ENCODE measurements around the gene ZNF317. TPM values are rescaled to one million over a fixed set of nuclear protein-coding genes. Genes with fewer than 3 reads are reported as not detected.

ZNF317 gene
- total RNA-seq, 1 donor from 2014 or later, result 17.2 TPM

DNA sequence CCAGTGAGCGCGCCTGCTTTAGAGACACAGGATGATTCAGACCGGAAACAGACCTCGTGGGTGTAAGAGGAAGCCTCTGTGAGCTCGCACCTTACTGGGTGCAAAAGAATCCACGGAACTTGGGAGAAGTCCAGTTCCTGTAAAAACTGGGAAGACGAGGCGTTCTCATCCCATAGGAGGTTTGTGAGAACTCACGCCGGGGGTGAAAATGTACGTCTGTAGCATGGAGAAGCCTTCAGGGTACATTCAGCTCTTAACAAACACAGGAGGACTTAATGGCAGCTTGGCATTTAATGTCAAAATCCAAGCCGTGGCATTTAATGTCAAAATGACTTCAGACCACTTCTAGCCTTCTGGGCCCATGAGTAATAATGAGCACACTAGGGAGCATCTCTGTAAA, 21.2 kb downstream of the ZNF317 start:
- intact Hi-C loops (cut with DNase I), result no loop called here
- no peaks in the 10 kb centered on the region for H3K4me1 ChIP-seq
- no peak overlapping the region for H3K27ac ChIP-seq
- H3K36me3 ChIP-seq, result peaks cover 10 to 96% of the 10 kb centered on the region in 2 donors
- H3K27me3 ChIP-seq, result no peaks in the 10 kb centered on the region
- no peak for TF ChIP-seq POLR2A (IDR thresholded peaks at IDR 0.05)
- no peak overlapping the region for H3K4me3 ChIP-seq
- DNase-seq (ENCODE audit: extremely low spot score in 2 of 2), result no peak
- H3K9me3 ChIP-seq, result no peaks in the 10 kb centered on the region

- no peak overlapping the region for H3K27ac ChIP-seq
- intact Hi-C loops (cut with DNase I), result no loop called here
- no peaks in the 10 kb centered on the region for H3K27me3 ChIP-seq
- no peak overlapping the region for H3K4me3 ChIP-seq
- no peaks in the 10 kb centered on the region for H3K9me3 ChIP-seq
- TF ChIP-seq POLR2A (IDR thresholded peaks at IDR 0.05), result no peak
- TF ChIP-seq POLR2AphosphoS5 (IDR thresholded peaks at IDR 0.05; ENCODE audit: insufficient read depth in 1 of 2, low read depth in 1 of 2), result no peak
- TF ChIP-seq CTCF (IDR thresholded peaks at IDR 0.05), result no peak
- no peaks in the 10 kb centered on the region for H3K4me1 ChIP-seq
- peaks cover 7 to 61% of the 10 kb centered on the region in 2 donors for H3K36me3 ChIP-seq
- DNase-seq (ENCODE audit: extremely low spot score in 2 of 2), result no peak
Observed at GRCh38 chr19:9165261-9165660, 25.1 kb downstream of the ZNF317 start.

DNA sequence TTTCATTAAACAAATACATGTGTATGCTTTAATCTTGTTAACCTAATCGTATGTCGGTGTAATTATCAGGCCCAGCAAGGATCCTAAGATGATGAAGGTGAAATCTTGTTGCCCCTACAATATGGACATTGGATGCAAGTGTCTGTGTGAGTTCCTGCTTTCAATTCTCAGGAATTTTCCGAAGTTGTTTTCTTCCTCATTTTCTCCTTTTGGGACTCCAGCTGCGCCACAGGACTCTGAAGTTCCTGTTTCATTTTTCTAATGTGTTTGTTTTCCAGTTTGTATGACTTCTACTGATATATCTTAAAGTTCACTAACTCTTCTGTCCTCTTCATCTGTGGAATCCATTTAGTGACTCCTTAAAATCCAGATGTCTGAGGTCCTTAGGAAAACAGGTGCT, 26.6 kb downstream of the ZNF317 start:
- intact Hi-C loops (cut with DNase I), result no loop called here
- Histone ChIP-seq H3K27ac (no peak overlapping the region), H3K9me3 (no peaks in the 10 kb centered on the region), H3K4me3 (no peak overlapping the region), H3K36me3 (peaks cover 0 to 45% of the 10 kb centered on the region in 2 donors), H3K4me1 (no peaks in the 10 kb centered on the region), H3K27me3 (no peaks in the 10 kb centered on the region)
- TF ChIP-seq CTCF (IDR thresholded peaks at IDR 0.05), result no peak
- TF ChIP-seq POLR2AphosphoS5 (IDR thresholded peaks at IDR 0.05; ENCODE audit: insufficient read depth in 1 of 2, low read depth in 1 of 2), result no peak
- no peak for TF ChIP-seq POLR2A (IDR thresholded peaks at IDR 0.05)
- DNase-seq (ENCODE audit: extremely low spot score in 2 of 2), result no peak

GRCh38 chr19:9171393-9171991, 31.3 kb downstream of the ZNF317 start:
- TF ChIP-seq POLR2AphosphoS5 (IDR thresholded peaks at IDR 0.05; ENCODE audit: insufficient read depth in 1 of 2, low read depth in 1 of 2), result no peak
- intact Hi-C loops (cut with DNase I), result no loop called here
- H3K4me3 ChIP-seq, result no peak overlapping the region
- DNase-seq (ENCODE audit: extremely low spot score in 2 of 2), result no peak
- no peaks in the 10 kb centered on the region for H3K9me3 ChIP-seq
- H3K27me3 ChIP-seq, result no peaks in the 10 kb centered on the region
- peaks cover 0 to 3% of the 10 kb centered on the region in 2 donors for H3K36me3 ChIP-seq
- H3K27ac ChIP-seq, result no peak overlapping the region
- H3K4me1 ChIP-seq, result no peaks in the 10 kb centered on the region

DNA sequence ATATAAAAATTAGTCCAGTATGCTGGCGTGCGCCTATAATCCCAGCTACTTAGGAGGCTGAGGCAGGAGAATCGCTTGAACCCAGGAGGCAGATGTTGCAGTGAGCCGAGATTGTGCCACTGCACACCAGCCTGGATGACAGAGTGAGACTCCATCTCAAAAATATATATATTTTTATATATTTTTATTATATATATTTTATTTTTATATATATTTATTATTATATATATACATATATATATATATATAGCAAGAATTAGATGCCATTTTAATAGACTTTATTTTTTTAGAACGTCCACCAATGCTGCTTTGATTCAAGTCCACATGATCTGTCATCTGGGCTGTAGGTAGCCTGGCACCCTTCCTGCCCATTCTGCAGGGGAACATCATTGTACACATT, 35.1 kb downstream of the ZNF317 start:
- Histone ChIP-seq H3K27me3 (no peaks in the 10 kb centered on the region), H3K4me3 (no peak overlapping the region), H3K36me3 (no peaks in the 10 kb centered on the region), H3K4me1 (no peaks in the 10 kb centered on the region), H3K27ac (no peak overlapping the region), H3K9me3 (no peaks in the 10 kb centered on the region)
- intact Hi-C loops (cut with DNase I), result no loop called here
- TF ChIP-seq POLR2AphosphoS5 (IDR thresholded peaks at IDR 0.05; ENCODE audit: insufficient read depth in 1 of 2, low read depth in 1 of 2) (no peak), CTCF (IDR thresholded peaks at IDR 0.05) (no peak), POLR2A (IDR thresholded peaks at IDR 0.05) (no peak)
- no peak for DNase-seq (ENCODE audit: extremely low spot score in 2 of 2)

DNA sequence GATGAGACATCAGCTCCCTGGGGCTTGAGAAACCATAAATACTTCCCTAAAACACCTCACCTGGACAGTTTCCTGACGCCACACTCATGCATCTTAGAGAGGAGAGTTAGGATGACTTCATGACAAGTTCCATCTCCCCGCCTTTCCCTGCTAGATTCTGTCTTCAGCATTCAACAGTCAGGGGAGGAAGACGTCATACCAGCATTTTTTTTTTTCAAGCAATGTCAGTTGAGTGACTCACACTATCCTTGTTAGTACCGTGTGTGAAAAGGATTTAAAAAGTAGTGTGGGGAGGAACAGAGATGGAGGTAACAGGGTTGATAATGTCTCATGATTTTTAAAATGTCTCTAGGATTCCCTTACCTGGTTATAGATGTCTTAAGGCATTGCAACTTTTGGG, 38.7 kb downstream of the ZNF317 start, which contains the start of gene OR7D2:
Gene OR7D2, plus strand, starts transcription at position 79 of the 400 bp plus-strand sequence. CDS start 6,803 bp downstream, outside the sequence.
- no peak for DNase-seq (ENCODE audit: extremely low spot score in 2 of 2)
- H3K27me3 ChIP-seq, result no peaks in the 10 kb centered on the region
- H3K27ac ChIP-seq, result no peak within 1 kb of the TSS
- TF ChIP-seq POLR2AphosphoS5 (IDR thresholded peaks at IDR 0.05; ENCODE audit: insufficient read depth in 1 of 2, low read depth in 1 of 2) (no peak), POLR2A (IDR thresholded peaks at IDR 0.05) (no peak), CTCF (IDR thresholded peaks at IDR 0.05) (no peak)
- no peaks in the 10 kb centered on the region for H3K36me3 ChIP-seq
- H3K4me1 ChIP-seq, result no peaks in the 10 kb centered on the region
- no peaks in the 10 kb centered on the region for H3K9me3 ChIP-seq
- intact Hi-C loops (cut with DNase I), result no loop called here
- H3K4me3 ChIP-seq, result no peak within 1 kb of the TSS
